ENCODE results near the gene CYBA.
"Not testable (repeated sequence)": the region's sequence is repeated elsewhere in the genome, so short reads cannot be mapped to it uniquely, and the experiment has no call there.

Gene CYBA

DNA sequence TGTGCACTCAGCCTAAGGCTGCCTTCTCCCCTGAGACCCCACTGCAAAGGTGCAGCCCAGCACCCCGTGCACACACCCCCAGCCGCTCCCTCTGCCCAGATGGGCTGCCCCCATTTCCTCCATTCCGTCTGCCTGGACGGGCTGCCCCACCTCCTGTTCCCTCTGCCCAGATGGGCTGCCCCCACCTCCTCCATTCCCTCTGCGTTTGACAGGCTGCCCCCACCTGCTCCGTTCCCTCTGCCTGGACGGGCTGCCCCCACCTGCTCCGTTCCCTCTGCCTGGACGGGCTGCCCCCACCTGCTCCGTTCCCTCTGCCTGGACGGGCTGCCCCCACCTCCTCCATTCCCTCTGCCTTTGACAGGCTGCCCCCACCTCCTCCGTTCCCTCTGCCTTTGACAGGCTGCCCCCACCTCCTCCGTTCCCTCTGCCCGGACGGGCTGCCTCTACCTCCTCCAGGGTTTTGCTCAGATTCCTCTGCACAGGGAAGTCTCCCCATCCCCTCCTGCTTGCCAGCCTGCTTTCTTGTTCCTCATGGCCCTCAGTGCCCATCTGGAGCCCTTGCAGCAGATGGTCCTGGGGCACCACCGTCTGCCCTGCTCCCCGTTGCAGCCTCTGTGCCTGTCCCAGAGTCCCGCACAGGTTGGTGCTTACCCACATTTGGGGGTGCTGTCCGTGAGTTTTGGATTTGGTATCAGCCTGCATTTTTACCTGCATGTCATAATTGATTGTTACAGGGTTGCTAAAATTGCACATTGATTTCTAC lies 35.9 kb downstream of the CYBA start:
- DNase-seq (ENCODE audit: low read depth), result no peak

GRCh38 chr16:88613911-88614817 lies 36.7 kb downstream of the CYBA start:
- DNase-seq (ENCODE audit: low read depth), result no peak

DNA sequence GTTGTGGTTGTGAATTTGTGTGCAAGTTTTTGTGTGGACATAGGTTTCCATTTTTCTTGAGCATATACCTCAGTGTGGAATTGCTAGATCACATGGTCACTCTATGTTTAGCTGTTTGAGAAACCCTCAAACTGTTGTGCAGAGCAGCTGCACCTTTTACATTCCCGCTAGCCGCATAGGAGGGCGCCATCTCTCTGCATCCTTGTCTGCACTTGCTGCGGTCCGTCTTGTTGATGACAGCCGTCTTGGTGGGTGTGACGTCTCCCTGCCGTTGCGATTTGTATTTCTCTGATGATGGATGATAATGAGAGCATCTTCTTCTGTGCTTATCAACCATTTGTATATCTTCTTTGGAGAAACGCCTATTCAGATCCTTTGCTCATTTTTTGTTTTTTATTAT lies 37.6 kb downstream of the CYBA start:
- no peak for DNase-seq (ENCODE audit: low read depth)

GRCh38 chr16:88610909-88611812 lies 39.7 kb downstream of the CYBA start:
- DNase-seq (ENCODE audit: low read depth), result no peak

DNA sequence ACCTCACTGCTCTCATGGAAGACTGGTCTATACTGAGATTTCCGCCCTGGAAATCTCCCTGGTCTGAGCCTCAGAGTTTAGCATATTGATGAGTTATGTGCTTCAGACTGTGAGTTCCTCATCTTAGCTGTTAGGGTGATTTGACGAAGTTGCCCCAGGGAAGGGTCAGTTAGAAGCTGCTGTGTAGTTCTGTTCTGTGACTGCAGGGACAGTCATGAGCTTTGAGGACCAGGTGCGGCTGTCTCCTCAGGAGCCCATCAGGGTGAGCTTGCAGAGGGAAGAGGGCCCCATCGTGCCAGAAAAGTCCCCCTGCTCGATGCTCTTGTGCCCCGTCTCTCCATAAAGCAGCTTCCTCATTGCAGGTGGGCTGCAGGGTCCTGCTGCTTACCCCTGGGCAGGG lies 40.8 kb downstream of the CYBA start:
- DNase-seq (ENCODE audit: low read depth), result no peak

- not testable (repeated sequence) for DNase-seq (ENCODE audit: low read depth)
Measured at GRCh38 chr16:88609426-88609825, 41.4 kb downstream of the CYBA start.

DNA sequence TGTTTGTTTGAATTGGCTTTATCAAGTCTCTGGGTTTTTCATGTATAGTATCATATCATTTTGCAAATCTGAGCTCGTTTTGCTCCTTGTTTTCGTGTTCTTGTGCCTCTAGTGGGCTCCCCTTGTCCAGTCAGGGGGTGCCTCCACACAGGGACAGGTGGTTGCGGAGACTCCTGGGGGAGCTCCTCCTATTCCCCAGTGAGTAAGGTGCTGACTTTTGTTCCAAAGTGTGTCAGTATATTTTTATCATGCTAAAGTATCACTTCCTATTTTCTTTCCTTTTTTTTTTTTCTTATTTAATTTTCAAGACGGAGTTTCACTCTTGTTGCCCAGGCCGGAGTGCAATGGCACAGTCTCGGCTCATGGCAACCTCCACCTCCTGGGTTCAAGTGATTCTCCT lies 42.8 kb downstream of the CYBA start:
- DNase-seq (ENCODE audit: low read depth), result no peak

- DNase-seq (ENCODE audit: low read depth), result no peak
Measured at GRCh38 chr16:88606148-88606757, 44.6 kb downstream of the CYBA start.

GRCh38 chr16:88605186-88606147 lies 45.4 kb downstream of the CYBA start:
- no peak for DNase-seq (ENCODE audit: low read depth)

DNA sequence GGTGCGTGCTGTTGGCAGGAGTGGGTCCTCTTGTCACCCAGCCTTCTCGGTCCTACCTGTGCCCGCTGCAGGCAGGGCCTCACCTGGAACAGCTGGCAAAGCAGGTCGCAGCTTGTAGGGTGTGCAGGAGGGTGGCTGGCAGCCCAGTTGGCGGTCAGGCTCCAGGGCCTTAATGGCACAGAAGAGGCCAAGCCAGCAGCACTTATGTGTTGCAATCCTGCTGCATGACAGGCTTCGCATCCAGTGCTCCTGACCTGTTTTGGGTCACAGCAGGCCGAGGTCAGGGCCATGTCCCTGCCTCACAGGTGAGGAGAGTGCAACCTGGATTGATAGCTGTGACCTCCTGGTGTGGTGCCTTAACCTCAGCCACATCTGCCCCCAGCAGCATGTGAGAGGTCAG lies 48.8 kb downstream of the CYBA start:
- no peak for DNase-seq (ENCODE audit: low read depth)

DNA sequence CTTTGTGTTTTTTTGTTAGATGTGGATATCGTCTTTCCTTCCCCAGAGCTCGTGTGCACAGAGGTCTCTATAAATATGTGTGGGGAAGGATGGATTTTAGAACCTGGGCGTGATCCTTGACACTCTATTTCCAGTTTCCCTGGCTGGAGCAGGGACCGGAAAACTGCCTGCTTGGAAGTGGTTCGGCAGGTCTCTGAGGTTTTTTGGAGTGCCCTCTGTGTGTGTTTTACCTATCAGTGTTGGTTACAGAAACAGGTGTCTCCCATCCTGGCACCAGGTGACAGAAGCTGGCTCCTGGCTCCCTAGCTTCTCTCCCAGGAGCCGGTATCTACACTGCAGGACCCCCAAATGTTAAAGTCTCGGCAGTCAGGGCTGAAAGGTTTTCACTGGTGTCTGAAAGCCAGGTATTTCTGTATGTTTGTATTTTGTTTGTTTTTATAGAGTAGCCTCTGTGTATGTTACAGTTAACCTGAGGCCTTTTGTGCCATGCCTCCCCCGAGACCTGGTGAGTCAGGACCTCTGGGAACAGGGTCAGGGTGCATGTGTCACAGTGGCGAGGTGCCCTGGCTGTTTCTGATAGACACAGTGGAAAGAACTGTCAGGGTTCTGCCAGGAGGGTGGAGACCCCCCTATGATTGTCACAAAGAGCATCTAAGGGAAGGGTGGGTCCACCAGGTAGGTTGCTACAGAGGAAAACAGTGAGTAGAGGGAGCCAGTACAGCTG lies 49.4 kb downstream of the CYBA start:
- DNase-seq (ENCODE audit: low read depth), result no peak

DNA sequence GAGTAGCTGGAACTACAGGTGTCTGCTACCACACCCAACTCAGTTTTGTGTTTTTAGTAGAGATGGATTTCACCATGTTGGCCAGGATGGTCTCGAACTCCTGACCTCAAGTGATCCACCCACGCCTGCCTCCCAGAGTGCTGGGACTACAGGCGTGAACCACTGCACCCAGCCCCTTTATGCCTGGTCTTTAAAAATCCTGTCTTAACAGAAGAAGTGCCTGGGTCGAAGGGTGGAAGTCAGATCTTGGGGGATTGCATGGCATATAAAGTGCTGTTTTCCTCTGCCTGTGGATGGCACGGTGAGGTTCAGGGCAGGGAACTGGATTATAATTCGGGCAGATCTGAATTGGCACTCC lies 50.3 kb downstream of the CYBA start:
- DNase-seq (ENCODE audit: low read depth), result no peak

GRCh38 chr16:88599825-88600538 lies 50.9 kb downstream of the CYBA start:
- no peak for DNase-seq (ENCODE audit: low read depth)

- DNase-seq (ENCODE audit: low read depth), result no peak
Measured at GRCh38 chr16:88599092-88599733, 51.6 kb downstream of the CYBA start.

- no peak for DNase-seq (ENCODE audit: low read depth)
Measured at GRCh38 chr16:88597856-88598491, 52.9 kb downstream of the CYBA start.

DNA sequence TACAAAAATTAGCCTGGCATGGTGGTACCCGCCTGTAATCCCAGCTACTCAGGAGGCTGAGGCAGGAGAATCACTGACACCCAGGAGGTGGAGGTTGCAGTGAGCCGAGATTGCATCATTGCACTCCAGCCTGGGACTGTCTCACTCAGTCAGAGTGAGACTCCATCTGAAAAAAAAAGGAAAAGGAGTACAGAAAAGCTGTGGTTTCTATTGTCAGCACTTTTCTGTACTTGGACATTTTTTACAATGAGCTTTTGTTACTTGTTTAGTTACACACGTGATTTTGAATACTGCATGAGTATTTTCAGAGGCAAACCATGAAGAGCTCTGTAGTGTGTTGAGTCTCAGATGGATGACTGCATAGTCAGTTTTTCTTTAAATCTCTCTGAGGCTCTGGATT lies 54.4 kb downstream of the CYBA start:
- DNase-seq (ENCODE audit: low read depth), result no peak

DNA sequence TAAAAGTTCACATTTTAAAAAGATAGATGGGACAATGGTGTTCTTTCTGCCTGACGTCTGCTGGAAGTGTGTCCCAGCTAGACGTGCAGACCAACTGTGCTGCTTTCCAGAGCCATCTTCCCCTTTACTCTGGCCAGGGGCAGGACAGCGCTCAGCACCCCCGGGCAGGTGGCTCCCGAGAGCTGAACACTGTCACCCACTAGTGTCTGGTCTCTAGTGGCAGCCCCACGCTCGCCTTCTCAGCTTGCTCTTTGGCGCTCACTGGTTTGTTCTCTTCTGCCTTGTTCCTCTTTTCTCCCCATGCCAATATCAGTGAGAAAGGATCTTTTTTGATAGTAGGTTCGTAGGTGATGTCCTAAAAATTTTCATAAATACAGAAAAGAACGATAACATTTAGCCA lies 54.9 kb downstream of the CYBA start:
- no peak for DNase-seq (ENCODE audit: low read depth)

DNA sequence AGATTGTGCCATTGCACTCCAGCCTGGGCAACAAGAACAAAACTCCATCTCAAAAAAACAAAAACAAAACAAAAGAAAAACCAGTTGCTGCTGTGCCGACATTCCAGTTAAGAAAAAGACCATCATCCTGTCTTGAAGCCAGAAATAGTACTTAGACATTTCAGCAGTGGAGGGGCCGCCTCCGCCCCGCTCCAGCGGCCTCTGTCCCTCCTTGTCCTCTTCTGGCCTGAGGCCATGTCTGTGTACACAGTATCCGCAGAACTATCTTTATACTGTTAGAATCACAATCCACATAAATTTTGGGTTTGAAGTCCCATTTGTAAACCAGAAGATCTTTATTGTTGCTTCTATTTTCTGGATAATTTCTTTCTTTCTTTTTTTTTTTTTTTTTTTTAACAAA lies 55.8 kb downstream of the CYBA start:
- DNase-seq (ENCODE audit: low read depth), result no peak
